ENCODE results near the gene MEIOC. TPM values are rescaled to one million over a fixed set of nuclear protein-coding genes. Genes with fewer than 3 reads are reported as not detected.

Gene MEIOC
- total and polyA plus RNA-seq, 9 of the 15 experiments (the other 6 are each of a cell fraction or from before 2014, with no cell fraction given): 0.04 to 0.23 (median 0.06) TPM; not detected in 5

DNA sequence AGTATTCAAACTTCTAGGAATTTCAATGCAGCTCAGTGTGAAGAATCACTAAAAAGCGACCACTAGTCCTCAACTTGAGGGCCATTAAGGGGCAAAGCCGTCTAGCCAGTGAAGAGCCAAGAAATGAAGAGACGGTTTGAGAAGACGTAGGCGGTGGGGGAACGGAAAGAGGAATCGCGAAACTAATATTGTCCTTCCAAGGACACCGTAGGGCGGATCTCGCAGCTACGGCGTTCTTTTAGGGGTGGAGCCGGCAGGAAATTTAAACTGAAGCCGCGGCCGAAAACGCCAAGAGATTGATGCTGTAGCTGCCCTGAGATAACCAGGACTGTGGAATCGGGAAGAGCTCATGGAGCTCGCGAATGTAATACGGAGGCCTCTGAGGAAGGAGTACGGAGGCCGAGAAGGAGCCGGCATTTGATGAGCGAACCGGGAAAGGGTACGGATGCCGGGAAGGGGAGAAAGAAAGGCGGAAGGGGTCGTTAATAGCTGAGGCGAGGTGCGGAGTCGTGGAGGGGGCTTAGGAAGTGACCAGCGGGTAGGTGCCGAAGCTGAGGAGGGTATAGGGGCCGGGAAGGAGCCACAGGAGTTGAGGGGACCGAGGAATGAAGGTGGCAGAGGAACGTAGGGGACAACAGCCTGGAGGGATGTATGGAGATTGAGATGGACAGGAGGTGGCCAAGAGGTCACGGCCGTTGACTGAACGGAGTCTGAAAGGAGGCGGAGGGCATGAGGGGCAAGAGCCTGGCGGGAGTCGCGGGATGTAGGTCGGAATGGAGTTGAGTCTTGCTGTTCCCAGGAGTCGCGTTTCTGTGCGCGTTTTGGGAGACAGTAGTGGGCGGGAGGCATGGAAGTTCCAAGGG is 52.4 kb downstream of the MEIOC start, which contains the start of gene DBF4B (continued):
- peak; percentile 84; the same call in 1 of the 2 replicates for TF ChIP-seq NFRKB (IDR thresholded peaks at IDR 0.05; ENCODE audit: low read depth)
- TF ChIP-seq, protein P1, sequence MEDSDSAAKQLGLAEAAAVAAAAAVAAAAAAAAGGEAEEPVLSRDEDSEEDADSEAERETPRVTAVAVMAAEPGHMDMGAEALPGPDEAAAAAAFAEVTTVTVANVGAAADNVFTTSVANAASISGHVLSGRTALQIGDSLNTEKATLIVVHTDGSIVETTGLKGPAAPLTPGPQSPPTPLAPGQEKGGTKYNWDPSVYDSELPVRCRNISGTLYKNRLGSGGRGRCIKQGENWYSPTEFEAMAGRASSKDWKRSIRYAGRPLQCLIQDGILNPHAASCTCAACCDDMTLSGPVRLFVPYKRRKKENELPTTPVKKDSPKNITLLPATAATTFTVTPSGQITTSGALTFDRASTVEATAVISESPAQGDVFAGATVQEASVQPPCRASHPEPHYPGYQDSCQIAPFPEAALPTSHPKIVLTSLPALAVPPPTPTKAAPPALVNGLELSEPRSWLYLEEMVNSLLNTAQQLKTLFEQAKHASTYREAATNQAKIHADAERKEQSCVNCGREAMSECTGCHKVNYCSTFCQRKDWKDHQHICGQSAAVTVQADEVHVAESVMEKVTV (CRISPR knock-in tag; IDR thresholded peaks at IDR 0.05): no peak
- no peak for TF ChIP-seq ZNF830 (CRISPR knock-in tag; IDR thresholded peaks at IDR 0.05)
- TF ChIP-seq, protein P2, sequence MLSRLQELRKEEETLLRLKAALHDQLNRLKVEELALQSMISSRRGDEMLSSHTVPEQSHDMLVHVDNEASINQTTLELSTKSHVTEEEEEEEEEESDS (CRISPR knock-in tag; IDR thresholded peaks at IDR 0.05): no peak
- TF ChIP-seq, protein P3, sequence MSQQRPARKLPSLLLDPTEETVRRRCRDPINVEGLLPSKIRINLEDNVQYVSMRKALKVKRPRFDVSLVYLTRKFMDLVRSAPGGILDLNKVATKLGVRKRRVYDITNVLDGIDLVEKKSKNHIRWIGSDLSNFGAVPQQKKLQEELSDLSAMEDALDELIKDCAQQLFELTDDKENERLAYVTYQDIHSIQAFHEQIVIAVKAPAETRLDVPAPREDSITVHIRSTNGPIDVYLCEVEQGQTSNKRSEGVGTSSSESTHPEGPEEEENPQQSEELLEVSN (IDR thresholded peaks at IDR 0.05; ENCODE audit: borderline replicate concordance in 1 of 2, extremely low read depth in 1 of 2, insufficient read depth in 1 of 2, insufficient read length in 1 of 2, low read depth in 1 of 2, low read length in 1 of 2, poor library complexity in 1 of 2, severe bottlenecking in 1 of 2): peak; percentile 11 to 12
- TF ChIP-seq, protein P4, sequence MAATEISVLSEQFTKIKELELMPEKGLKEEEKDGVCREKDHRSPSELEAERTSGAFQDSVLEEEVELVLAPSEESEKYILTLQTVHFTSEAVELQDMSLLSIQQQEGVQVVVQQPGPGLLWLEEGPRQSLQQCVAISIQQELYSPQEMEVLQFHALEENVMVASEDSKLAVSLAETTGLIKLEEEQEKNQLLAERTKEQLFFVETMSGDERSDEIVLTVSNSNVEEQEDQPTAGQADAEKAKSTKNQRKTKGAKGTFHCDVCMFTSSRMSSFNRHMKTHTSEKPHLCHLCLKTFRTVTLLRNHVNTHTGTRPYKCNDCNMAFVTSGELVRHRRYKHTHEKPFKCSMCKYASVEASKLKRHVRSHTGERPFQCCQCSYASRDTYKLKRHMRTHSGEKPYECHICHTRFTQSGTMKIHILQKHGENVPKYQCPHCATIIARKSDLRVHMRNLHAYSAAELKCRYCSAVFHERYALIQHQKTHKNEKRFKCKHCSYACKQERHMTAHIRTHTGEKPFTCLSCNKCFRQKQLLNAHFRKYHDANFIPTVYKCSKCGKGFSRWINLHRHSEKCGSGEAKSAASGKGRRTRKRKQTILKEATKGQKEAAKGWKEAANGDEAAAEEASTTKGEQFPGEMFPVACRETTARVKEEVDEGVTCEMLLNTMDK (IDR thresholded peaks at IDR 0.05; ENCODE audit: borderline replicate concordance, insufficient read depth, low read depth, low read length, poor library complexity, severe bottlenecking): no peak
- TF ChIP-seq, protein P5, sequence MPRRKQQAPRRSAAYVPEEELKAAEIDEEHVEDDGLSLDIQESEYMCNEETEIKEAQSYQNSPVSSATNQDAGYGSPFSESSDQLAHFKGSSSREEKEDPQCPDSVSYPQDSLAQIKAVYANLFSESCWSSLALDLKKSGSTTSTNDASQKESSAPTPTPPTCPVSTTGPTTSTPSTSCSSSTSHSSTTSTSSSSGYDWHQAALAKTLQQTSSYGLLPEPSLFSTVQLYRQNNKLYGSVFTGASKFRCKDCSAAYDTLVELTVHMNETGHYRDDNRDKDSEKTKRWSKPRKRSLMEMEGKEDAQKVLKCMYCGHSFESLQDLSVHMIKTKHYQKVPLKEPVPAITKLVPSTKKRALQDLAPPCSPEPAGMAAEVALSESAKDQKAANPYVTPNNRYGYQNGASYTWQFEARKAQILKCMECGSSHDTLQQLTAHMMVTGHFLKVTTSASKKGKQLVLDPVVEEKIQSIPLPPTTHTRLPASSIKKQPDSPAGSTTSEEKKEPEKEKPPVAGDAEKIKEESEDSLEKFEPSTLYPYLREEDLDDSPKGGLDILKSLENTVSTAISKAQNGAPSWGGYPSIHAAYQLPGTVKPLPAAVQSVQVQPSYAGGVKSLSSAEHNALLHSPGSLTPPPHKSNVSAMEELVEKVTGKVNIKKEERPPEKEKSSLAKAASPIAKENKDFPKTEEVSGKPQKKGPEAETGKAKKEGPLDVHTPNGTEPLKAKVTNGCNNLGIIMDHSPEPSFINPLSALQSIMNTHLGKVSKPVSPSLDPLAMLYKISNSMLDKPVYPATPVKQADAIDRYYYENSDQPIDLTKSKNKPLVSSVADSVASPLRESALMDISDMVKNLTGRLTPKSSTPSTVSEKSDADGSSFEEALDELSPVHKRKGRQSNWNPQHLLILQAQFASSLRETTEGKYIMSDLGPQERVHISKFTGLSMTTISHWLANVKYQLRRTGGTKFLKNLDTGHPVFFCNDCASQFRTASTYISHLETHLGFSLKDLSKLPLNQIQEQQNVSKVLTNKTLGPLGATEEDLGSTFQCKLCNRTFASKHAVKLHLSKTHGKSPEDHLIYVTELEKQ (CRISPR knock-in tag; IDR thresholded peaks at IDR 0.05): no peak
- TF ChIP-seq RBM34 (IDR thresholded peaks at IDR 0.05; ENCODE audit: borderline replicate concordance, insufficient read depth, low read length): no peak
- TF ChIP-seq ZNF354B (CRISPR knock-in tag; IDR thresholded peaks at IDR 0.05): no peak
- TF ChIP-seq, protein P6, sequence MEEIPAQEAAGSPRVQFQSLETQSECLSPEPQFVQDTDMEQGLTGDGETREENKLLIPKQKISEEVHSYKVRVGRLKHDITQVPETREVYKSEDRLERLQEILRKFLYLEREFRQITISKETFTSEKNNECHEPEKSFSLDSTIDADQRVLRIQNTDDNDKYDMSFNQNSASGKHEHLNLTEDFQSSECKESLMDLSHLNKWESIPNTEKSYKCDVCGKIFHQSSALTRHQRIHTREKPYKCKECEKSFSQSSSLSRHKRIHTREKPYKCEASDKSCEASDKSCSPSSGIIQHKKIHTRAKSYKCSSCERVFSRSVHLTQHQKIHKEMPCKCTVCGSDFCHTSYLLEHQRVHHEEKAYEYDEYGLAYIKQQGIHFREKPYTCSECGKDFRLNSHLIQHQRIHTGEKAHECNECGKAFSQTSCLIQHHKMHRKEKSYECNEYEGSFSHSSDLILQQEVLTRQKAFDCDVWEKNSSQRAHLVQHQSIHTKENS (CRISPR knock-in tag; IDR thresholded peaks at IDR 0.05): no peak
- no peak for TF ChIP-seq HDAC8 (tag; IDR thresholded peaks at IDR 0.05)
- TF ChIP-seq TAF1 (IDR thresholded peaks at IDR 0.05; ENCODE audit: control insufficient read depth, extremely low read depth, insufficient read depth, low read length, severe bottlenecking): peak; percentile 70

Measured in K562 (cell line).